CD4-positive, alpha-beta T cell (primary cell): ENCODE measurements around the gene BTG2. TPM values are rescaled to one million over a fixed set of nuclear protein-coding genes. Genes with fewer than 3 reads are reported as not detected.

Experiments
- ATAC-seq: fragments of 200-7000 bp; cut with Tn5 transposase; one replicate; pipeline ENCODE4 v1.10.0; 2022; ENCODE audit warnings: mild to moderate bottlenecking; ENCODE audit not compliant: poor library complexity
- CTCF ChIA-PET: fragments of 350-600 bp; sonication (Branson Sonifier 250); formaldehyde crosslinking; loops from one replicate; lab custom pipeline; 2021; ENCODE audit warnings: antibody characterized with exemption, inconsistent platforms; lab: Charles Lee
- POLR2A ChIA-PET: fragments of 350-600 bp; sonication (Branson Sonifier 250); formaldehyde crosslinking; loops from one replicate; lab custom pipeline; 2021; ENCODE audit warnings: antibody characterized with exemption, inconsistent platforms; lab: Charles Lee
- DNase-seq, 14 experiments: peaks; one replicate each; pipeline ENCODE4 v3.0.0-alpha.2; 2013 to 2020; ENCODE audit warnings: mixed read lengths in 2 of 14
- H3K27ac ChIP-seq, 2 donors: one replicate each; pipeline versions ENCODE4 v1.5.1 to v1.7.0; 2013; ENCODE audit warnings: low read length in 2 of 2, low read depth in 1 of 2, mild to moderate bottlenecking in 1 of 2
- H3K27me3 ChIP-seq, 2 experiments: 1 replicate in 1 of 2; 2 replicates in 1 of 2; pipeline versions ENCODE4 v1.6.1 to v1.7.0; 2013; ENCODE audit warnings: low read length in 2 of 2, control low read depth in 1 of 2, mild to moderate bottlenecking in 1 of 2, moderate library complexity in 1 of 2; ENCODE audit not compliant: insufficient read depth in 2 of 2, control insufficient read depth in 1 of 2
- H3K36me3 ChIP-seq: one replicate; pipeline ENCODE4 v1.6.1; 2013; ENCODE audit warnings: low read length, control low read depth; ENCODE audit not compliant: insufficient read depth
- H3K4me1 ChIP-seq: one replicate; pipeline ENCODE4 v1.6.1; 2013; ENCODE audit warnings: low read length, control low read depth; ENCODE audit not compliant: insufficient read depth
- H3K4me3 ChIP-seq: one replicate; pipeline ENCODE4 v1.5.1; 2013; ENCODE audit warnings: mild to moderate bottlenecking, low read length, moderate library complexity
- H3K9me3 ChIP-seq, 2 experiments: 1 replicate in 1 of 2; 2 replicates in 1 of 2; pipeline versions ENCODE4 v1.6.1 to v1.7.0; 2013; ENCODE audit warnings: low read length in 2 of 2, mild to moderate bottlenecking in 2 of 2, control low read depth in 1 of 2, moderate library complexity in 1 of 2; ENCODE audit not compliant: control insufficient read depth in 1 of 2, insufficient read depth in 1 of 2
- H3K27ac Mint-ChIP-seq: one replicate; pipeline ENCODE4 v1.8.0; 2020; ENCODE audit warnings: mixed read lengths
- H3K27me3 Mint-ChIP-seq: one replicate; pipeline ENCODE4 v1.8.0; 2021; ENCODE audit warnings: mixed read lengths
- H3K36me3 Mint-ChIP-seq: one replicate; pipeline ENCODE4 v1.8.0; 2021; ENCODE audit warnings: low read depth, mixed read lengths
- H3K4me1 Mint-ChIP-seq: one replicate; pipeline ENCODE4 v1.8.0; 2021; ENCODE audit warnings: low read depth, mixed read lengths
- H3K4me3 Mint-ChIP-seq: one replicate; pipeline ENCODE4 v1.8.0; 2020; ENCODE audit warnings: mild to moderate bottlenecking, mixed read lengths
- H3K9me3 Mint-ChIP-seq: one replicate; pipeline ENCODE4 v1.8.0; 2020; ENCODE audit warnings: mixed read lengths
- intact Hi-C, 2 experiments: fragments of 100-400 bp; cut with DNase I in 1 of 2; cut with micrococcal nuclease in 1 of 2; formaldehyde crosslinking; loops; one replicate each; pipeline versions ENCODE4 v1.15.1 to v1.9.0; 2023 to 2025; cut with DNase I, micrococcal nuclease
- total RNA-seq, 174 experiments: library from RNA in 2 of 174; stranded (reverse) in 2 of 174; gene quantifications; one replicate each; pipeline ENCODE4 v1.2.3 and lab custom pipeline; 2021 to 2026
- TF ChIP-seq, protein P1 (sequence below): fragments of 200-600 bp; IDR thresholded peaks from one replicate; pipeline ENCODE4 v1.8.0; 2022; ENCODE audit warnings: antibody characterized with exemption, mild to moderate bottlenecking

Gene BTG2
- total RNA-seq, 2 experiments from 2014 or later = 802 to 849 TPM

DNA sequence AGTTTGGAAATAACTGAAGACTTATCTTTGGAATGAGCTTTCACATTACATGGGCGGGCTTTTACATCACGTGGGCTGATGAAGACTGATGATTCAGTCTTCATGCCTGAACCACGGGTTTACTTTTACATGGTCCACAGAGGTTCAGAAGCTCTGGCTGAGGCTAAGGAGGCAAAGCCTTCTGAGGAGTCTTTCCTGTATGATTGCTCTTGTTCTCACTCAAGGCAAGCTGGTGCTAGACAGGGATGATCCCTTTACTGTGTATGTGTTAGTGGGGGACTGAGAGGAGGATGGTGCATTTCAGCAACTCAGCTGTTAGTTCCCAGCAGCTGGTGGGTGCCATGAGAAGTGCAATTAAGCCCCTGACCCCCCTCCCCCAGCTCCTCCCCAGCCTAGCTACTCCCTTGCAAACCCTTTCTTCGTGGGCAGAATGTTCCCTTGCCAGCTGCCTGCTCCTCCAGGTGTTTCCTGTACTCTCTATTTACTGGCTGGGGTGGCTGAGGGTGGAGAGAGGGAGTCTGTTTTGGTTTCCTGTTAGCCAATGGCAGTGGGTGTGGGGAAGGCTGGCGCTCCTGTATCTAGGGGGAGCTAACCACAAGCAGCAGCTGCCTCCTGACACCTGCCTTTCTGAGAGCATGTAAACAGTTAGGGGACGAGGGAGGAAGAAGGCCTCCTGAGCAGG, 15.4 kb downstream of the BTG2 start:
- Histone ChIP-seq H3K36me3 (no peaks in the 10 kb centered on the region), H3K27ac (peak overlapping the region; percentile 98 to 99), H3K4me3 (peak overlapping the region; percentile 13), H3K27me3 (no peaks in the 10 kb centered on the region), H3K4me1 (peaks cover 82% of the 10 kb centered on the region), H3K9me3 (no peaks in the 10 kb centered on the region)
- Mint-ChIP-seq H3K27ac (peak overlapping the region; percentile 92), H3K4me3 (peak overlapping the region; percentile 82), H3K4me1 (peaks cover 93% of the 10 kb centered on the region), H3K36me3 (peaks cover 4% of the 10 kb centered on the region), H3K27me3 (no peaks in the 10 kb centered on the region), H3K9me3 (no peaks in the 10 kb centered on the region)
- intact Hi-C loops = loop anchor here (5.0 to 10.0 kb wide), 2 partner anchors 307 to 354 kb away; partner anchors contain the start of gene ATP2B4 (in 1 of the 2)
- ChIA-PET CTCF (interaction anchor here (1.1 to 9.5 kb wide), 8 partner anchors 11 to 48 kb away, joined by 5 to 260 read pairs (median 8); partner anchors contain the start of gene BTG2), POLR2A (interaction anchor here (0.8 to 9.5 kb wide), 10 partner anchors 11 to 1196 kb away, joined by 3 to 868 read pairs (median 10); partner anchors contain the start of genes ATP2B4, BTG2 and MDM4)
- peak; percentile 47 to 95 (median 78) for DNase-seq
- peak; percentile 70 for ATAC-seq
- TF ChIP-seq, protein P1, sequence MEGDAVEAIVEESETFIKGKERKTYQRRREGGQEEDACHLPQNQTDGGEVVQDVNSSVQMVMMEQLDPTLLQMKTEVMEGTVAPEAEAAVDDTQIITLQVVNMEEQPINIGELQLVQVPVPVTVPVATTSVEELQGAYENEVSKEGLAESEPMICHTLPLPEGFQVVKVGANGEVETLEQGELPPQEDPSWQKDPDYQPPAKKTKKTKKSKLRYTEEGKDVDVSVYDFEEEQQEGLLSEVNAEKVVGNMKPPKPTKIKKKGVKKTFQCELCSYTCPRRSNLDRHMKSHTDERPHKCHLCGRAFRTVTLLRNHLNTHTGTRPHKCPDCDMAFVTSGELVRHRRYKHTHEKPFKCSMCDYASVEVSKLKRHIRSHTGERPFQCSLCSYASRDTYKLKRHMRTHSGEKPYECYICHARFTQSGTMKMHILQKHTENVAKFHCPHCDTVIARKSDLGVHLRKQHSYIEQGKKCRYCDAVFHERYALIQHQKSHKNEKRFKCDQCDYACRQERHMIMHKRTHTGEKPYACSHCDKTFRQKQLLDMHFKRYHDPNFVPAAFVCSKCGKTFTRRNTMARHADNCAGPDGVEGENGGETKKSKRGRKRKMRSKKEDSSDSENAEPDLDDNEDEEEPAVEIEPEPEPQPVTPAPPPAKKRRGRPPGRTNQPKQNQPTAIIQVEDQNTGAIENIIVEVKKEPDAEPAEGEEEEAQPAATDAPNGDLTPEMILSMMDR = no peak

DNA sequence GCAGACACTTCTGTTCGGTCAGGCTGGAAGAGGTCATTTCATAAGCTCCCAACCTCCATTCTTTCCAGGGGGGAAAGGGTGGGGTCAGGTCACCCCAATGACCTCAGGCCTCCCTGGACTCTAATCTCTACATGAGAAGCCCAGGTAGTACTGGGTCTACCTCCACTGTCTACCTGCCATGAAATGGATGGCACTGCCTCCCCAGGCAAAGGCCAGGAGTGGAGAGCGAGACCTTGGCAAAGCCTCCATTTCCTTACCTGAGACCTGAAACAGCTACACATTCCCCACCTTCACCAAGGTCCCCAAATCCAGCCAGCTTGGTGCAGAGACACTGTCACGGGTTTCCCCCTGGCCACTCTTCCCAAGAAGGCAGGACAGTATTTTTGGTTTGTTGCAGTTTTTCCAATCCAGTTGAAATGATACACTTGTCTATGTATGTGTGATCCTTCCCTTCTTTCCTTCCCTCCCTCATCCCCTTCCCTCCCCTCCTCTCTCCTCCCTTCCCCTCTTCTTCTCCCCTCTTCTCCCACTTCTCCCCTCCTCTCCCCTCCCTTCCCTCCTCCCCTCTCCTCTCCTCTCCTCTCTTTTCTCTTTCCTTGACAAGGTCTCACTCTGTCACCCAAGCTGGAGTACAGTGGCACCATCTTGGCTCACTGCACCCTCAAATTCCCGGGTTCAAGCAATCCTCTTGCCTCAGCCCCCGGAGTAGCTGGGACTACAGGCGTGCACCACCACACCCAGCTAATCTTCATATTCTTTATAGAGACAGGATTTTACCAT, 16.1 kb downstream of the BTG2 start:
- DNase-seq (peak in 1 of 14 experiments; percentile 17), ATAC-seq (no peak)
- Mint-ChIP-seq H3K27ac (peak overlapping the region; percentile 92), H3K36me3 (peaks cover 4% of the 10 kb centered on the region), H3K9me3 (no peaks in the 10 kb centered on the region), H3K4me3 (peak overlapping the region; percentile 82), H3K4me1 (peaks cover 95% of the 10 kb centered on the region), H3K27me3 (no peaks in the 10 kb centered on the region)
- no peaks in the 10 kb centered on the region for H3K27me3 ChIP-seq
- peak overlapping the region; percentile 98 to 99 for H3K27ac ChIP-seq
- ChIA-PET POLR2A (interaction anchor here (0.8 to 9.5 kb wide), 10 partner anchors 12 to 1195 kb away, joined by 3 to 868 read pairs (median 10); partner anchors contain the start of genes ATP2B4, BTG2 and MDM4), CTCF (interaction anchor here (0.6 to 9.5 kb wide), 10 partner anchors 12 to 49 kb away, joined by 4 to 260 read pairs (median 8); partner anchors contain the start of gene BTG2)
- H3K4me1 ChIP-seq = peaks cover 85% of the 10 kb centered on the region
- intact Hi-C loops = loop anchor here (5.0 to 10.0 kb wide), 2 partner anchors 306 to 353 kb away; partner anchors contain the start of gene ATP2B4 (in 1 of the 2)
- TF ChIP-seq, protein P1 = no peak
- no peaks in the 10 kb centered on the region for H3K36me3 ChIP-seq
- H3K4me3 ChIP-seq = peak overlapping the region; percentile 13
- no peaks in the 10 kb centered on the region for H3K9me3 ChIP-seq
